Endothelial cell of umbilical vein (primary cell): Measurements from ENCODE around the gene PRDX1. TPM values are rescaled to one million over a fixed set of nuclear protein-coding genes. Genes with fewer than 3 reads are reported as not detected.
"Not testable (repeated sequence)": the region's sequence is repeated elsewhere in the genome, so short reads cannot be mapped to it uniquely, and the experiment has no call there.

ENCODE experiments used
- BruUV-seq: library from RNA; stranded (reverse); fragments of 400-500 nt; replicated peaks from 2 replicates; lab custom pipeline; 2021; lab: Mats Ljungman, UMichigan
- CTCF ChIA-PET: fragments of 300-600, 350-600 bp; sonication (Branson Sonifier 250); formaldehyde crosslinking; loops from one replicate; lab custom pipeline; 2021; ENCODE audit warnings: antibody characterized with exemption, inconsistent platforms; lab: Charles Lee
- POLR2A ChIA-PET: fragments of 300-600, 350-600 bp; sonication (Branson Sonifier 250); formaldehyde crosslinking; loops from one replicate; lab custom pipeline; 2021; ENCODE audit warnings: antibody characterized with exemption, inconsistent platforms; lab: Charles Lee
- DNase-seq: peaks from one replicate; pipeline ENCODE4 v3.0.0-alpha.2; 2011; ENCODE audit warnings: low read depth, low spot score
- FAIRE-seq: peaks from 2 replicates; lab custom pipeline; 2011; peaks lifted over from hg19 to GRCh38; lab: Jason Lieb, UNC
- H2AFZ ChIP-seq: 2 replicates; pipeline ENCODE4 v1.6.0; 2012; ENCODE audit warnings: low read depth, low read length, control low read depth, inconsistent platforms
- H3K27ac ChIP-seq: 2 replicates; pipeline ENCODE4 v1.5.1; 2011; ENCODE audit warnings: low read depth, mild to moderate bottlenecking, control low read depth, low read length, moderate library complexity; ENCODE audit not compliant: insufficient read depth
- H3K27me3 ChIP-seq, 2 experiments: 2 replicates each; pipeline versions ENCODE4 v1.6.0 to v1.6.1; 2011; ENCODE audit warnings: low read length in 2 of 2, mixed read lengths in 1 of 2; ENCODE audit not compliant: control insufficient read depth in 2 of 2, insufficient read depth in 2 of 2
- H3K36me3 ChIP-seq, 2 experiments: 2 replicates in 1 of 2; 3 replicates in 1 of 2; pipeline ENCODE4 v1.5.1; 2011; ENCODE audit warnings: low read length in 2 of 2, mild to moderate bottlenecking in 1 of 2, moderate library complexity in 1 of 2; ENCODE audit not compliant: control insufficient read depth in 2 of 2, insufficient read depth in 2 of 2; ENCODE audit errors: extremely low read depth in 1 of 2
- H3K4me1 ChIP-seq: 3 replicates; pipeline ENCODE4 v1.5.1; 2011; ENCODE audit warnings: mild to moderate bottlenecking, low read length; ENCODE audit not compliant: control insufficient read depth, insufficient read depth; ENCODE audit errors: extremely low read depth
- H3K4me2 ChIP-seq: 2 replicates; pipeline ENCODE4 v1.6.1; 2011; ENCODE audit warnings: low read length, control low read depth, mixed read lengths; ENCODE audit not compliant: insufficient read depth
- H3K4me3 ChIP-seq, 3 experiments: fragments of 200-600 bp in 1 of 3; sonication (generic), shearing (Covaris generic) in 1 of 3; replicated peaks in 1 of 3; 2 replicates each; pipeline ENCODE4 v1.5.1; 2011 to 2016; ENCODE audit warnings: control low read depth in 3 of 3, low read length in 3 of 3, mild to moderate bottlenecking in 2 of 3, inconsistent platforms in 1 of 3, low read depth in 1 of 3, moderate library complexity in 1 of 3; ENCODE audit not compliant: insufficient read depth in 1 of 3
- H3K79me2 ChIP-seq: 2 replicates; pipeline ENCODE4 v1.6.0; 2012; ENCODE audit warnings: low read length, inconsistent platforms; ENCODE audit not compliant: control insufficient read depth, insufficient read depth
- H3K9ac ChIP-seq: replicated peaks from 2 replicates; pipeline ENCODE3; 2011; ENCODE audit warnings: low read length, control low read depth; ENCODE audit not compliant: insufficient read depth; ENCODE audit errors: extremely low read depth
- H3K9me1 ChIP-seq: replicated peaks from 3 replicates; pipeline ENCODE4 v1.6.0; 2011; ENCODE audit warnings: mild to moderate bottlenecking, low read length; ENCODE audit not compliant: control insufficient read depth, insufficient read depth; ENCODE audit errors: extremely low read depth
- H3K9me3 ChIP-seq: replicated peaks from 2 replicates; pipeline ENCODE4 v1.5.1; 2012; ENCODE audit warnings: low read length, inconsistent platforms; ENCODE audit not compliant: control insufficient read depth, insufficient read depth
- H4K20me1 ChIP-seq: replicated peaks from 2 replicates; pipeline ENCODE3; 2011; ENCODE audit warnings: mild to moderate bottlenecking, low read length; ENCODE audit not compliant: control insufficient read depth, insufficient read depth; ENCODE audit errors: extremely low read depth
- EZH2 ChIP-seq: IDR thresholded peaks from 2 replicates; pipeline ENCODE4 v1.6.1; 2012; ENCODE audit warnings: borderline replicate concordance, low read depth, mild to moderate bottlenecking, moderate library complexity, low read length, inconsistent platforms; ENCODE audit not compliant: severe bottlenecking
- FOS ChIP-seq: IDR thresholded peaks from 2 replicates; pipeline ENCODE4 v1.6.1; 2011; ENCODE audit warnings: mild to moderate bottlenecking, low read length, moderate library complexity, borderline replicate concordance; ENCODE audit not compliant: insufficient read depth
- GATA2 ChIP-seq: IDR thresholded peaks from 2 replicates; pipeline ENCODE4 v1.7.0; 2011; ENCODE audit warnings: low read depth, mild to moderate bottlenecking, moderate library complexity, mixed read lengths, low read length; ENCODE audit not compliant: insufficient read length, insufficient read depth
- JUN ChIP-seq: IDR thresholded peaks from 2 replicates; pipeline ENCODE4 v1.6.1; 2011; ENCODE audit warnings: borderline replicate concordance, low read depth; ENCODE audit not compliant: insufficient read length, insufficient read depth
- MAX ChIP-seq: IDR thresholded peaks from 2 replicates; pipeline ENCODE4 v1.6.1; 2011; ENCODE audit not compliant: insufficient read depth, insufficient read length
- MYC ChIP-seq: IDR thresholded peaks from one replicate; pipeline ENCODE4 v1.6.1; 2011; ENCODE audit warnings: mild to moderate bottlenecking, low read depth, low read length
- POLR2A ChIP-seq: IDR thresholded peaks from 2 replicates; pipeline ENCODE4 v1.6.1; 2012; ENCODE audit warnings: low read depth, mild to moderate bottlenecking, control low read depth, low read length
- POLR2AphosphoS5 ChIP-seq: IDR thresholded peaks from 2 replicates; pipeline ENCODE4 v1.6.1; 2012; ENCODE audit warnings: low read depth, mild to moderate bottlenecking, control low read depth, low read length, moderate library complexity; ENCODE audit not compliant: insufficient read depth
- dilution Hi-C: fragments of 300-500 bp; cut with MboI; formaldehyde crosslinking; loops from one replicate; pipeline ENCODE4 v1.15.0; 2019; ENCODE audit warnings: low sequenced_read_pairs; ENCODE audit not compliant: extremely low pct_ligation_motif_present
- intact Hi-C: fragments of 100-400 bp; cut with micrococcal nuclease; formaldehyde crosslinking; loops from one replicate; pipeline ENCODE4 v1.10.0; 2022
- polyA plus RNA-seq, 4 experiments: library from polyadenylated mRNA; depleted of rRNA in 3 of 4; stranded (reverse) in 3 of 4; unstranded in 1 of 4; fragments of >200 nt; gene quantifications; 2 replicates each; pipeline versions ENCODE4 v1.2.1 to v1.2.3, GENCODE V29; 2011 to 2012; ENCODE audit warnings: missing spikeins in 1 of 4
- total RNA-seq: library from RNA; stranded (reverse); gene quantifications from 2 replicates; pipeline ENCODE4 v1.2.3, GENCODE V29; 2021
- TF ChIP-seq, protein P1 (sequence below), 2 donors: IDR thresholded peaks; 1 replicate in 1 of 2; 2 replicates in 1 of 2; pipeline ENCODE4 v1.5.1; 2011; ENCODE audit warnings: low read length in 2 of 2, mild to moderate bottlenecking in 2 of 2, moderate library complexity in 2 of 2, control low read depth in 1 of 2, inconsistent platforms in 1 of 2, low read depth in 1 of 2; ENCODE audit not compliant: insufficient read depth in 1 of 2; ENCODE audit errors: extremely low read depth in 1 of 2

The PRDX1 gene
- total and polyA plus RNA-seq, 2 donors (not counting 3 experiments of a cell fraction or from before 2014, with no cell fraction given) = 622 to 685 TPM

GRCh38 chr1:45522324-45523104, 830 bp upstream of the PRDX1 start:
- BruUV-seq = TSS peak; percentile 100
- FAIRE-seq (no peak), DNase-seq (no peak)
- ChIA-PET POLR2A (interaction anchor here (0.6 to 5.1 kb wide), 40 partner anchors 11 to 722 kb away, joined by 3 to 83 read pairs (median 6); partner anchors contain the start of genes AKR1A1, CCDC163, GPBP1L1 and HECTD3), CTCF (interaction anchor here (0.6 to 2.8 kb wide), 8 partner anchors 9 to 163 kb away, joined by 3 to 60 read pairs (median 6); partner anchors contain the start of genes AKR1A1, CCDC163, MMACHC and TESK2)
- TF ChIP-seq MAX = no peak
- TF ChIP-seq POLR2AphosphoS5 = no peak
- TF ChIP-seq EZH2 = no peak
- no peak for TF ChIP-seq POLR2A
- no peak for TF ChIP-seq MYC
- TF ChIP-seq GATA2 = no peak
- no peak for TF ChIP-seq FOS
- TF ChIP-seq JUN = no peak
- TF ChIP-seq, protein P1, sequence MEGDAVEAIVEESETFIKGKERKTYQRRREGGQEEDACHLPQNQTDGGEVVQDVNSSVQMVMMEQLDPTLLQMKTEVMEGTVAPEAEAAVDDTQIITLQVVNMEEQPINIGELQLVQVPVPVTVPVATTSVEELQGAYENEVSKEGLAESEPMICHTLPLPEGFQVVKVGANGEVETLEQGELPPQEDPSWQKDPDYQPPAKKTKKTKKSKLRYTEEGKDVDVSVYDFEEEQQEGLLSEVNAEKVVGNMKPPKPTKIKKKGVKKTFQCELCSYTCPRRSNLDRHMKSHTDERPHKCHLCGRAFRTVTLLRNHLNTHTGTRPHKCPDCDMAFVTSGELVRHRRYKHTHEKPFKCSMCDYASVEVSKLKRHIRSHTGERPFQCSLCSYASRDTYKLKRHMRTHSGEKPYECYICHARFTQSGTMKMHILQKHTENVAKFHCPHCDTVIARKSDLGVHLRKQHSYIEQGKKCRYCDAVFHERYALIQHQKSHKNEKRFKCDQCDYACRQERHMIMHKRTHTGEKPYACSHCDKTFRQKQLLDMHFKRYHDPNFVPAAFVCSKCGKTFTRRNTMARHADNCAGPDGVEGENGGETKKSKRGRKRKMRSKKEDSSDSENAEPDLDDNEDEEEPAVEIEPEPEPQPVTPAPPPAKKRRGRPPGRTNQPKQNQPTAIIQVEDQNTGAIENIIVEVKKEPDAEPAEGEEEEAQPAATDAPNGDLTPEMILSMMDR (IDR thresholded peaks at IDR 0.05; ENCODE audit: extremely low read depth in 1 of 2, insufficient read depth in 1 of 2, low read depth in 1 of 2, low read length in 2 of 2) = no peak
- peak overlapping the region; percentile 45 for H2AFZ ChIP-seq
- dilution Hi-C loops = no loop called here
- H3K4me3 ChIP-seq = peak overlapping the region; percentile 1 to 80 (median 79)
- H3K4me1 ChIP-seq = peaks cover 19% of the 10 kb centered on the region
- peak overlapping the region; percentile 72 for H3K4me2 ChIP-seq
- H3K36me3 ChIP-seq = no peaks in the 10 kb centered on the region
- H4K20me1 ChIP-seq = no peaks in the 10 kb centered on the region
- intact Hi-C loops = loop anchor here (1.0 kb wide), 1 partner anchor 164 kb away; the partner anchor contains the start of gene GPBP1L1
- no peaks in the 10 kb centered on the region for H3K9me1 ChIP-seq
- H3K9ac ChIP-seq = peak overlapping the region; percentile 84
- peak overlapping the region; percentile 87 for H3K27ac ChIP-seq
- H3K27me3 ChIP-seq = no peaks in the 10 kb centered on the region
- peaks cover 37% of the 10 kb centered on the region for H3K79me2 ChIP-seq
- H3K9me3 ChIP-seq = no peaks in the 10 kb centered on the region

GRCh38 chr1:45519774-45520173, 1.9 kb downstream of the PRDX1 start:
- H4K20me1 ChIP-seq, H2AFZ ChIP-seq, FAIRE-seq, dilution Hi-C loops, BruUV-seq, H3K9me3 ChIP-seq, H3K9ac ChIP-seq, DNase-seq, H3K27me3 ChIP-seq, H3K27ac ChIP-seq, H3K9me1 ChIP-seq: not testable (repeated sequence)
- CTCF ChIA-PET = interaction anchor here (1.7 to 2.8 kb wide), 2 partner anchors 31 to 49 kb away, joined by 8 to 60 read pairs; partner anchors contain the start of gene AKR1A1
- Histone ChIP-seq H3K4me2 (peak overlapping the region; percentile 84), H3K4me1 (peaks cover 19% of the 10 kb centered on the region), H3K36me3 (peaks cover 17 to 19% of the 10 kb centered on the region in 2 experiments), H3K4me3 (peak overlapping the region in 1 of 3 experiments; percentile 66), H3K79me2 (peaks cover 57% of the 10 kb centered on the region)
- POLR2A ChIA-PET = interaction anchor here (0.7 to 5.1 kb wide), 4 partner anchors 8 to 177 kb away, joined by 4 to 83 read pairs (median 18); partner anchors contain the start of gene AKR1A1
- intact Hi-C loops = loop anchor here (2.0 kb wide), 1 partner anchor 51 kb away; no protein-coding TSS in a partner anchor
